WI38 (cell line): ENCODE results near the gene SIRPB2.
A peak's percentile ranks its signal among the peaks of the same experiment; 100 is the strongest.

Experiments used
- H3K4me3 ChIP-seq: 2 replicates; pipeline ENCODE4 v1.5.1; 2011; ENCODE audit warnings: low read depth, mild to moderate bottlenecking, control low read depth, low read length
- TF ChIP-seq, protein P1 (sequence below): IDR thresholded peaks from 2 replicates; pipeline ENCODE4 v1.5.1; 2012; ENCODE audit warnings: low read depth, mild to moderate bottlenecking, control low read depth, low read length

SIRPB2 gene

DNA sequence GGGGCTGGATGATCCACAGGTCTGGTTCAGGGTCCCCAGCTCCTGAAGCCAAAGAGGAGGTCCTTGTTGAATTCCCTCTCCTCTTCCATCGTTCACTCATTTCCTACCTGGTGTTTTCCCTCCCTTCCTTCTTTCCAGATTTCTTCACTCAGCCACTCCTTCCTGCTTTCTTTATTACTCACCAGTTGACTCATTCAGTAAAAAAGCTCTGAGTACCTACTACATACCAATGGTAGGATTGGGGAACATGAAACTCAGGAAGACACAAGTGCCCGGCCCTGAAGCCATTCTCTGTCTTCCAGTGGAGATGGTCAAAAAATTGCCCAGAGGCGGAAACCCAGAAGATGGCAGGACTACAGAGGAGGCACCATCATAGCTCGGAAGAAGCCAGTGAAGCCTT, 12.7 kb downstream of the SIRPB2 start:
- TF ChIP-seq, protein P1, sequence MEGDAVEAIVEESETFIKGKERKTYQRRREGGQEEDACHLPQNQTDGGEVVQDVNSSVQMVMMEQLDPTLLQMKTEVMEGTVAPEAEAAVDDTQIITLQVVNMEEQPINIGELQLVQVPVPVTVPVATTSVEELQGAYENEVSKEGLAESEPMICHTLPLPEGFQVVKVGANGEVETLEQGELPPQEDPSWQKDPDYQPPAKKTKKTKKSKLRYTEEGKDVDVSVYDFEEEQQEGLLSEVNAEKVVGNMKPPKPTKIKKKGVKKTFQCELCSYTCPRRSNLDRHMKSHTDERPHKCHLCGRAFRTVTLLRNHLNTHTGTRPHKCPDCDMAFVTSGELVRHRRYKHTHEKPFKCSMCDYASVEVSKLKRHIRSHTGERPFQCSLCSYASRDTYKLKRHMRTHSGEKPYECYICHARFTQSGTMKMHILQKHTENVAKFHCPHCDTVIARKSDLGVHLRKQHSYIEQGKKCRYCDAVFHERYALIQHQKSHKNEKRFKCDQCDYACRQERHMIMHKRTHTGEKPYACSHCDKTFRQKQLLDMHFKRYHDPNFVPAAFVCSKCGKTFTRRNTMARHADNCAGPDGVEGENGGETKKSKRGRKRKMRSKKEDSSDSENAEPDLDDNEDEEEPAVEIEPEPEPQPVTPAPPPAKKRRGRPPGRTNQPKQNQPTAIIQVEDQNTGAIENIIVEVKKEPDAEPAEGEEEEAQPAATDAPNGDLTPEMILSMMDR, result no peak
- no peak overlapping the region for H3K4me3 ChIP-seq

DNA sequence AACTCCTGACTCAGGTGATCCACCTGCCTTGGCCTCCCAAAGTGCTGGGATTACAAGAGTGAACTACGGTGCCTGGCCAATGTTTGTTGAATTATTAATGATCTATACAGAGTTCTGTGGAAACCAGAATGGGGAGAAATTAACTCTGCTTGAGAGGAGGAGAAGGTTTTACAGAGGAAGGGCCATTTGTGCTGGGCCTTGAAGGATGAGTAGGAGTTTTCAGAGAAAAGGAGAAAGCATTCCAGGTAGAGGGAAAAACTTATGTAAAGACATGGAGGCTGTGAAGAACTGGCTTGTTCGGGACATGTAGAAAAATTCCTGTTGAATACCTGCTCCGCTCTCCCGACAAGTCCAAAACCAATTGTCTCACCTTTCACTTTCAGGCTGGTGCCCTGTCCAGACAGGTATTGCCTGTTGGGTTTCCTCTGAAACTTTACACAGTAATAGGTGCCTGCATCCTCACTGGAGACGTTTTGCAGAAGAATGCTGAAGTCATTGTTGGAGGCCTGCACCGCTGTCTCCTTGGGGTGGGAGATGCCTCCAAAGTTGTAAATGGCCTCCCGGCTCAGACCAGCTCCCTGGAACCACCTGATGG, 13.2 kb downstream of the SIRPB2 start:
- H3K4me3 ChIP-seq, result no peak overlapping the region
- TF ChIP-seq, protein P1, result no peak

DNA sequence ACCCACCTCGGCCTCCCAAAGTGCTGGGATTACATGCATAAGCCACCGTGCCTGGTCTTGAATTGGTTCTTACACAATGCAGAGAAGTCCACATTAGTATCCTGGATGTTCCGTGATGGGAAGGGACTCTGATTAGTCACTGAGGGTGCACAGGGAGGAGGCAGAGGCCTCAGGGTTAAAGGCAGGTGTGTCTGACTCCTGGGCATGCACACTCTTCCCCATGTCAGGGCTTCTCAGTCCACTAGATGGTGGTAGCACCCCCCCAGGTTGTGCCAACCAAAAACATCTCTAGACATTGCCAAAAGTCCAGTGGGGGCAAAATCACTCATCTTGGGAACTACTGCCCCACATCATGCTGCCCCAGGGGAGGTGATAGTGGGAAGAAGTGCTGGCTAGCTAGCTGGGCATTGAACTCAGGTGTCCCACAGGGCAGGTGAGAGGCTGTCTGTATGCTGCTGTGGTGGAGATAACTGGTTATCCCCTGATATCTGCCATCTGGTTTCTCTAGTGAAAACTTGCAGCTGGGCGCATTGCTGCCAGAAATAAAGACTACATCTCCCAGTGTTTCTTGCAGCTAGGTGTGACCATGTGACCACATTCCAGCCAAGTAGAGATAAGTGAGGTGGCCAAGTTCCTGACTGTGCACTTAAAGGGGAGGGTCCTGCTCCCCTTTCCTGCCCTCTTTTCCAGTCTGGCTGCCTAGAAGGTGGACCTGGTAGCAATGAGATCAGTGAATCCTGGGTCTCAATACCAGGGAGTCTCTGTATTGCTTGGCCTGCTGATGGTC, 16.2 kb downstream of the SIRPB2 start:
- no peak overlapping the region for H3K4me3 ChIP-seq
- TF ChIP-seq, protein P1, result peak; percentile 7; the same call in 1 of the 2 replicates

DNA sequence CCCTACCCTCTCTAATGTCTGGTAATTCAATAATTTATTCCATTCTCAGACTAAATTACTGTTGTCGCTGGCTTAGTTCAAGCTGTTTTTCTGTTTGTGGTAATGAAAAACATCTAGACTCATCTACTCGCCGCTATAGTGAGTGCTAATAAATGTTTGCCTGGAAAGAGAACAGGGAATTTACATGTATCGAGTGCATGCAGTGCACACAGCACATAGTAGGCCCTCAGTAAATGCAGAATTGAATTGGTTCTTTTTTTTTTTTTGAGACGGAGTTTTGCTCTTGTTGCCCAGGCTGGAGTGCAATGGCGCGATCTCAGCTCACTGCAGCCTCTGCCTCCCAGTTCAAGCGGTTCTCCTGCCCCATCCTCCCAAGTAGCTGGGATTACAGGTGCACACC, 16.9 kb downstream of the SIRPB2 start:
- TF ChIP-seq, protein P1, result no peak
- H3K4me3 ChIP-seq, result no peak overlapping the region

DNA sequence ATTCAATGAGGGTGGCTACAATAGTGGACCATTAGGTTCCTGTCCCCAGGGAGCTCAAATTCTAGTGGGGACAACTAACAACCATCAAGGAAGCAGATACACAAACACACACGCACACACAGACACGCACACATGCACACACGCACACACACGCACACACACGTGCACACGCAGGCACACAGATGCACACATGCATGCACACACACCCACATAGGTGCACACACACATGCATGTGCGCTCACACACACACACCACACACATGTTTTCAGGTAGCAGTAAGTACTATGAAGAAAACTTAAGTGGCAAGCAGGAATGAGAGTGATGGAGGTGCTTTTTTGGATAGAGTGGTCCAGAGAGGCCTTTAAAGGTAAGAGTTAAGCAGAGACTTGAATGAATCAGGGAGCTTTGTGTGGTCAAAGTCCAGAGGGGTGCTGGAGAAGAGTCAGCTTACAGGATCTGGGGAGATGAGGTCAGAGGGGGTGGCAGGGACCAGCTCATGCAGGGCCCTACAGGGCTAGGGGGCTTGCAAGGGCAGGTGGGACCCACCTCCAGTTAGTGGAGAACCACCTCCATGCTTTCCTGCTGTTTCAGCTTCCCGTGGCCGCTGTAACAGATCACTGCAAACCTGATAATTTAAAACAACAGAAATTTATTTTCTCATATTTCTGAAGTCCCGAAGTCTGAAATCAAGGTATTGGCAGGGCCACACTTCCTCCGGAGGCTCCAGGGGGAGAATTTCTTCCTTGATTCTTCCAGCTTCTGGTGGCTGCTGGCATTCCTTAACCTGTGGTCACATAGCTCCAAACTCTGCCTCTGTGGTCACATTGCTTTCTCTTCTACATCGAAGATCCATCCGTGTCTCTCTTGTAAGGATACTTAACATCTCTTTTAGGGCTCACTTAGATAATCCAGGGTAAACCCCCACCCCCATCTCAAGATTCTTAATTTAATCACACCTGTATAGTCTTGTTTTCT, 17.7 kb downstream of the SIRPB2 start:
- no peak overlapping the region for H3K4me3 ChIP-seq
- TF ChIP-seq, protein P1, result no peak

DNA sequence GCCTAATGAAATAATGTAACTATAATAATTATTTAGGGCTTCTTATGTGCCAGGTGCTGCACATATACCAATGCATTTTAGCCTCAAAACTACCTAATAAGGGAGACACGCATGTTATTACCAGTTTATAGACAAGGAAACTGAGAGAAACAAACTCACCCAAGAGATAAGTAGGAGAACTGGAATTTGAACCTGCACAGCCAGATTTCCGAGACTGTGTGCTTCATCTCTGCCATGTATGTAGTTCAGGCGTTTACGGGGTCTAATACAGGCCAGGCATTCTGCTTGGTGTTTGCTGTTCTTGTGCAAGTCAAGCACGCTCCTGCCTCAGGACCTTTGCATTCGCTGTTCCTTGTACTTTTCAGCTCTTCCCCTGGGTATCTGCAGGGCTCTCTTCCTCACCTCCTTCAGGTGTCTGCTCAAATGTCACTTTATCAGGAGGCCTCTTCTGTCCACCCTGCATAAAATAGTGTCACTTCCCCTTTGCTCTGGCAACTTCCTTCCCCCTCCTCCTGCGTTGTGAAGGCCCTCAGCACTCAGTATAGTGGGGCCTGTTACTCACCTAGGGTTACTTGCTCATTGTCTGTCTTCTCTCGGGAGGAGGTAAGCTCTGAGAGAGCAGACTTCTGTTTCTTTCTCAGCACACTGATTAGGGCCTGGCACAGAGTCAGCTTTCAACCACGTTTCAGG, 18.5 kb downstream of the SIRPB2 start:
- no peak overlapping the region for H3K4me3 ChIP-seq
- TF ChIP-seq, protein P1, result no peak
